HG03520 (cell line): ENCODE results near the gene SMPD3.

Experiments used
- ATAC-seq: cut with Tn5 transposase; IDR thresholded peaks from one replicate; pipeline ENCODE4 v1.9.1; 2021; ENCODE audit warnings: mild to moderate bottlenecking, moderate library complexity; ENCODE audit not compliant: unreplicated experiment

Gene SMPD3

GRCh38 chr16:68472581-68472980, 24.3 kb upstream of the SMPD3 start:
- no peak for ATAC-seq

GRCh38 chr16:68470461-68471150, 22.3 kb upstream of the SMPD3 start:
- ATAC-seq: peak; percentile 91

- peak; percentile 12 for ATAC-seq
Observed at GRCh38 chr16:68469796-68470460, 21.6 kb upstream of the SMPD3 start.

- ATAC-seq: no peak
Observed at GRCh38 chr16:68468842-68469241, 20.5 kb upstream of the SMPD3 start.

GRCh38 chr16:68466174-68466573, 17.9 kb upstream of the SMPD3 start:
- no peak for ATAC-seq

- no peak for ATAC-seq
Observed at GRCh38 chr16:68463904-68464303, 15.6 kb upstream of the SMPD3 start.

GRCh38 chr16:68460067-68460466, 11.8 kb upstream of the SMPD3 start:
- ATAC-seq: no peak

GRCh38 chr16:68459457-68459856, 11.1 kb upstream of the SMPD3 start:
- no peak for ATAC-seq

GRCh38 chr16:68458551-68458950, 10.2 kb upstream of the SMPD3 start:
- no peak for ATAC-seq

GRCh38 chr16:68458101-68458500, 9.8 kb upstream of the SMPD3 start:
- no peak for ATAC-seq

- ATAC-seq: no peak
Observed at GRCh38 chr16:68455631-68456030, 7.3 kb upstream of the SMPD3 start.

GRCh38 chr16:68454920-68455435, 6.7 kb upstream of the SMPD3 start:
- ATAC-seq: no peak

GRCh38 chr16:68453816-68454215, 5.5 kb upstream of the SMPD3 start:
- ATAC-seq: no peak

GRCh38 chr16:68452176-68452575, 3.9 kb upstream of the SMPD3 start:
- ATAC-seq: no peak

- ATAC-seq: no peak
Observed at GRCh38 chr16:68451676-68452075, 3.4 kb upstream of the SMPD3 start.

GRCh38 chr16:68450741-68451255, 2.5 kb upstream of the SMPD3 start:
- ATAC-seq: no peak

- peak; percentile 11 for ATAC-seq
Observed at GRCh38 chr16:68447653-68448359, 502 bp downstream of the SMPD3 start.

- ATAC-seq: no peak
Observed at GRCh38 chr16:68446681-68447652, 1.3 kb downstream of the SMPD3 start.

GRCh38 chr16:68445458-68445857, 2.9 kb downstream of the SMPD3 start:
- no peak for ATAC-seq

- no peak for ATAC-seq
Observed at GRCh38 chr16:68444056-68444657, 4.2 kb downstream of the SMPD3 start.
